H7 (cell line): Measurements from ENCODE around the gene POLDIP3. TPM values are rescaled to one million over a fixed set of nuclear protein-coding genes. Genes with fewer than 3 reads are reported as not detected.
"Not testable (repeated sequence)": the region's sequence is repeated elsewhere in the genome, so short reads cannot be mapped to it uniquely, and the experiment has no call there.

ENCODE experiments used
- DNase-seq: peaks from one replicate; pipeline ENCODE4 v3.0.0; 2012
- H3K27me3 ChIP-seq: 2 replicates; pipeline ENCODE4 v1.6.0; 2011; ENCODE audit warnings: mild to moderate bottlenecking, low read length; ENCODE audit not compliant: control insufficient read depth, insufficient read depth
- H3K36me3 ChIP-seq: replicated peaks from 2 replicates; pipeline ENCODE4 v1.5.1; 2011; ENCODE audit warnings: low read length; ENCODE audit not compliant: control insufficient read depth, insufficient read depth
- H3K4me3 ChIP-seq: 2 replicates; pipeline ENCODE4 v1.5.1; 2011; ENCODE audit warnings: low read depth, mild to moderate bottlenecking, control low read depth, low read length, moderate library complexity; ENCODE audit not compliant: insufficient read depth
- total RNA-seq: library from RNA; depleted of rRNA; stranded (reverse); fragments of >200 nt; shearing (Covaris generic); gene quantifications from 2 replicates; pipeline ENCODE4 v1.2.3, GENCODE V29; 2014; rRNA removed

POLDIP3 gene
- total RNA-seq, 1 experiment from 2014 or later = 43.2 TPM

- Histone ChIP-seq H3K36me3 (no peaks in the 10 kb centered on the region), H3K4me3 (no peak overlapping the region), H3K27me3 (peaks cover 1% of the 10 kb centered on the region; the same call in 1 of the 2 replicates)
- peak; percentile 45 for DNase-seq
Measured at GRCh38 chr22:42548597-42549330, 65.9 kb downstream of the POLDIP3 start.

DNA sequence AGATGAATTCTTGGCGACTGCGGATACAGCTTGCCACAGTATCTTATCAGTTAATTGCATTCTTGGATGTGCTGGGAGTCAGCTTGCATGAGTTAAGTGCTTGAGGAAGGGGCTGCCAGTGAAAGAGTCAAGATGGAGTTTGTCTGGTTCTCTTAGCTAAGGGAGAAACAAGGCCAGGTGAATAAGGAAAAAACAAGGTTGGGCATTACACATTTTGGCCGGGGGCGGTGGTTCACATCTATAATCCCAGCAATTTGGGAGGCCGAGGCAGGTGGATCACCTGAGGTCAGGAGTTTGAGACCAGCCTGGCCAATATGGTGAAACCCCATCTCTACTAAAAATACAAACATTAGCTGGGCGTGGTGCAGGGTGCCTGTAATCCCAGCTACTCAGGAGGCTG is 66.6 kb downstream of the POLDIP3 start:
- not testable (repeated sequence) for DNase-seq, H3K4me3 ChIP-seq, H3K36me3 ChIP-seq, H3K27me3 ChIP-seq

DNA sequence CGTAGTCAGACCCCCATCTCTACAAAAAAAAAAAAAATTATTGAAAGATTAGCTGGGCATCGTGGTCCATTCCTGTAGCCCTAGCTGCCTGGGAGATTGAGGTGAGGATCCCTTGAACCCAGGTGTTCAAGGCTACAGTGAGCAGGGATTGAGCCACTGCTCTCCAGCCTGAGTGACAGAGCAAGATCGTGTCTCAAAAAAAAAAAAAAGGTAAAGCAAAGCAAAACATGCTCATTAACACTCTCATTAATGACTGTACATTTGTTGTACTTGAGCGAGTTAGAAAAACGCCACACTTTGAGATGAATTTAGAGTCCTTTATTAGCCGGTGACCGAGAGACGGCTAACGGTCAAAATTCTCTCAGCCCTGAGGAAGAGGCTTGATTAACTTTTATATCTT is 67.1 kb downstream of the POLDIP3 start:
- no peak for DNase-seq
- peaks cover 1% of the 10 kb centered on the region; the same call in 1 of the 2 replicates for H3K27me3 ChIP-seq
- no peak overlapping the region for H3K4me3 ChIP-seq
- H3K36me3 ChIP-seq = no peaks in the 10 kb centered on the region

DNA sequence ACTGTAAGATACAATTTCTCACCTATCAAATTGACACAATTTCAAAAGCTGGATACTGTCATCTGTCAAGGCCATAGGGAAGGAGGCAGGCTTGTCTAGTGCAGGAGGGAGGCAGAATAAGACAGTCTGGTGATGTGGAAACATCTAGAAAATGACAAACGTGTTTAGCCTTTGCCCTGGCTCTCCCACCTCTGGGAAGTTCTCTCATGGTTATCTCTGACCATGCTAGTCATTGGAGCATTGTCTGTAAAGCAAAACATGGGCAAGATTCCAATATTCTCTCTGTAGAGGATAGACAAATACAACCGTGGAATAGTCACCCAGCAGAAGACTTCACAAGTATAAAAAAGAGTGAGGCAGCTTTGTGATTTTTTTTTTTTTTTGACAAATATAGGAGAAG is 70.0 kb downstream of the POLDIP3 start:
- no peak overlapping the region for H3K4me3 ChIP-seq
- H3K27me3 ChIP-seq = no peaks in the 10 kb centered on the region
- no peaks in the 10 kb centered on the region for H3K36me3 ChIP-seq
- DNase-seq = peak; percentile 11

DNA sequence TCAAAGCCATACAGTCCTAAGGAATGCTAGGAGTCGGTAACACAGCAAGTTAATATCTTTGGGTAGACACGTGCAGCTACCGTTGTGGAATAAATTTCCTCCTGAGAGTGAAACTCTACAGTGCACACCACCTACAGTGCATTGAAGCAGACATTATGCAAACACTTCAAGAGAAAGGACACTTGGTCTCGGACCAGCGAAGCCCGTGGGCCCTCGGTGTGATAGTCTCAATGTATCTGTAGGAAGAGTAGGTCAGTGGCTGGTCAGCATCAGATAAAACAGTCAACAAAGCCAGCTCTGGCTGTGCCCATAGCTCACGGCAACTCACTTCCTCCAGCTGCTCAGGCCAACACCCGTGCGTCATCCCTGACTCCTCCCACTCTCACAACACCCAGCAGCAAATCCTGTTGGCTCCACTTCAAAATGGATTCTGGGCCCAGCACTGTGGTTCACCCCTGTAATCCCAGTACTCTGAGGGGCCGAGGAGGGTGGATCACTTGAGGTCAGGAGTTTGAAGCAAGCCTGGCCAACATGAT is 75.4 kb downstream of the POLDIP3 start:
- not testable (repeated sequence) for H3K4me3 ChIP-seq, DNase-seq, H3K36me3 ChIP-seq, H3K27me3 ChIP-seq

- H3K36me3 ChIP-seq, DNase-seq, H3K27me3 ChIP-seq, H3K4me3 ChIP-seq: not testable (repeated sequence)
Measured at GRCh38 chr22:42537199-42537831, 77.4 kb downstream of the POLDIP3 start.

- H3K27me3 ChIP-seq, DNase-seq, H3K36me3 ChIP-seq, H3K4me3 ChIP-seq: not testable (repeated sequence)
Measured at GRCh38 chr22:42536634-42537033, 78.0 kb downstream of the POLDIP3 start.

GRCh38 chr22:42536166-42536565 is 78.5 kb downstream of the POLDIP3 start:
- Histone ChIP-seq H3K27me3 (no peaks in the 10 kb centered on the region), H3K4me3 (no peak overlapping the region), H3K36me3 (no peaks in the 10 kb centered on the region)
- no peak for DNase-seq

GRCh38 chr22:42535082-42535731 is 79.5 kb downstream of the POLDIP3 start:
- not testable (repeated sequence) for H3K27me3 ChIP-seq, H3K4me3 ChIP-seq, DNase-seq, H3K36me3 ChIP-seq

Other genes with a start within 250 kb of the POLDIP3 start
- 0.48 and 0.69 TPM in 2 replicates for gene NFAM1, start 182.5 kb downstream of the POLDIP3 start, total RNA-seq
- gene RRP7A, start 95.1 kb downstream of the POLDIP3 start, total RNA-seq = 33.1 and 39.3 TPM in 2 replicates
- gene SERHL2, start 60.9 kb downstream of the POLDIP3 start, total RNA-seq = 2.6 and 7.5 TPM in 2 replicates
- 0.42 TPM in 1 of 2 replicates, not detected in the other for gene ATP5MGL, start 25.7 kb upstream of the POLDIP3 start, total RNA-seq
- gene CYB5R3, start 34.5 kb upstream of the POLDIP3 start, total RNA-seq = 75.6 and 86.8 TPM in 2 replicates
- 7.6 and 9.6 TPM in 2 replicates for gene A4GALT, start 106.0 kb upstream of the POLDIP3 start, total RNA-seq
- gene ARFGAP3, start 242.4 kb upstream of the POLDIP3 start, total RNA-seq = 19.7 and 28.9 TPM in 2 replicates